ENCODE measurements around the gene TNFRSF21.

Gene TNFRSF21

DNA sequence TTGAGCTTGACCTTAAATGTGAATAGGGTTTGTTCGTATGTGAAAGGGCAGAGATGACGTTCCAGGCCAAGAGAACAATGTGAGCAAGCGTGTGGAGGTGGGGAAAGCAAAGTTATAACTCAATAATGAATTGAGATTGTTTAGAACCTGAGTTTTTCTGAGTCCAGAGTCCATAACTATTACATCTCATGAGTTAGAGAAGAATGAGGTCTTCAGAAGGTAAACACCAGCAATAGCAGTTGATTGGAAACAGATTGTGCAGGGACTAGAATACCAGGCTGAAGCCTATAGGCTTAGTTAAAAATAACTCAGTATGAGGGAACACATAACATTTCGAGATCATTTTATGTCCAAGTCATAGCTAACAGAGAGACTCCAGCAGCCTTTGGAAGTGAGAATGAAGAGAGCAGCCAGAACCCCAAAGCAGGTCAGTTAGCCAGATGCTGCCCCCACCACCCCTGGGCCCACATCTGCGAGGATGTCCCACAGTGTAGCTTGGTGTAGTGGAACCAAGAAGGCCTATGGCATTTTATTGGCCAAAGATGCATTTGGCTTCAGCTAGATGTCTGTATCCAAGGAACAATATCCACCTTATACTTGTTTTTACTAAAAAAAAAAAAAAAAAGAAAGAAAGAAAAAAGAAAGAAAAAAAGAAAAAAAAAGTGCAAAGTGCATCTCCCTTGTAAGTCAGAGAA, 121.7 kb downstream of the TNFRSF21 start:
- Histone ChIP-seq H3K4me3 (ENCODE audit: low read length) (no peak overlapping the region), H3K9me3 (ENCODE audit: control insufficient read depth, low read length) (no peaks in the 10 kb centered on the region), H3K36me3 (ENCODE audit: control insufficient read depth, insufficient read depth, low read length, severe bottlenecking) (no peaks in the 10 kb centered on the region), H3K4me1 (ENCODE audit: control insufficient read depth, insufficient read depth, low read length) (peaks cover 23% of the 10 kb centered on the region), H3K27me3 (replicated peaks; ENCODE audit: control insufficient read depth, insufficient read depth, low read length) (no peaks in the 10 kb centered on the region), H3K9ac (ENCODE audit: low read length) (peak overlapping the region; percentile 17)
- DNase-seq (ENCODE audit: low read depth) = peak; percentile 85

DNA sequence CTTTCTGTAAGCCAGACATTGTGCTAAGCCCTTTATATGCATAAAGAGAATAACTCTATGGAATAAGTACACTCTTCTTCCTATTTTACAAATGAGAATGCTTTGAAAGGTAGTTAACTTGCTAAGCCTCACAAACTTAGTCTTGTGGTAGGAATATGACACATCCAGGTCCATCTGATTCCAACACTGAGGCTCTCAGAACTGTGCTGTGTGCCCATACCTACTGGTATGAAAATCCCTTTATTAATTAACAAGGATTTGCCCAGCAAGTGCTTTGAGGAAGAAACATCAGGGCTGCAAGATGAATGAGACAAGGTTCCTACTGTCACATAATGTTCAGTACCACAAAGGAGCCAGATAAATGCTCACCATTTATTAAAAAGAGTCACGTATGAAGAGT, 122.6 kb downstream of the TNFRSF21 start:
- H3K4me1 ChIP-seq (ENCODE audit: control insufficient read depth, insufficient read depth, low read length) = peaks cover 23% of the 10 kb centered on the region
- no peaks in the 10 kb centered on the region for H3K27me3 ChIP-seq (replicated peaks; ENCODE audit: control insufficient read depth, insufficient read depth, low read length)
- no peak for DNase-seq (ENCODE audit: low read depth)
- H3K36me3 ChIP-seq (ENCODE audit: control insufficient read depth, insufficient read depth, low read length, severe bottlenecking) = no peaks in the 10 kb centered on the region
- no peaks in the 10 kb centered on the region for H3K9me3 ChIP-seq (ENCODE audit: control insufficient read depth, low read length)
- H3K4me3 ChIP-seq (ENCODE audit: low read length) = no peak overlapping the region
- H3K9ac ChIP-seq (ENCODE audit: low read length) = no peak overlapping the region

DNA sequence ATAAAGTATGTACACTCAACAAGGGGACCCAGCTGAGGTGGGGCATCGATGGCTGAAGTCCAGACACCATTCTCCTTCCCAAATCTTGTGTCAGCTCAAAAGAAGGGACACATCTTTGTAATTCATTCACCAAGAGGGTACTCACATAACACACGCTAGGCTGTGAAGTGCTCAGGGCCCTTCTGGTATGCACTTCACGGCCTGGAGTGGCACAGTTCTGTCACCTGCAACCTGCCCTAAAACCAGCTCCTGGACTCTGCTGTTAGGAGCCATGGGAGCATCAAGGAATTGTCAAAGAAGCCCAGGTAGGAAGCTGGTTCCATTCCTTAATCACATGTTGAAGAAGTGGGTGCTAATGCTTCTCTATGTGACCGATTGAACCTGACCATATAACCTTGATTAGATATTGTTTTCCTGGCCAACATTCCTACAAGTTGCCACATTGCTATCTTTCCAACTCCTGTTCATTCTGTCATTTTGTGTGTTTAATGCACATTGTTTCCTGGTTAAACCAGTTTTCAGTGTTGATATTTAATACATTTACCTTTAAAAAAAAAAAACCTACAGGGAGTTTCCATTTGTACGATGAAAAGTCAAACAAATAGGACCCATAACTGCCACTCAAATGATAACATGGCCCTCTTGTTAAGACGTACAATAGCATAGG, 127.3 kb downstream of the TNFRSF21 start:
- peaks cover 8% of the 10 kb centered on the region for H3K4me1 ChIP-seq (ENCODE audit: control insufficient read depth, insufficient read depth, low read length)
- no peak overlapping the region for H3K9ac ChIP-seq (ENCODE audit: low read length)
- H3K27me3 ChIP-seq (replicated peaks; ENCODE audit: control insufficient read depth, insufficient read depth, low read length) = no peaks in the 10 kb centered on the region
- no peak for DNase-seq (ENCODE audit: low read depth)
- no peaks in the 10 kb centered on the region for H3K36me3 ChIP-seq (ENCODE audit: control insufficient read depth, insufficient read depth, low read length, severe bottlenecking)
- no peaks in the 10 kb centered on the region for H3K9me3 ChIP-seq (ENCODE audit: control insufficient read depth, low read length)
- no peak overlapping the region for H3K4me3 ChIP-seq (ENCODE audit: low read length)

DNA sequence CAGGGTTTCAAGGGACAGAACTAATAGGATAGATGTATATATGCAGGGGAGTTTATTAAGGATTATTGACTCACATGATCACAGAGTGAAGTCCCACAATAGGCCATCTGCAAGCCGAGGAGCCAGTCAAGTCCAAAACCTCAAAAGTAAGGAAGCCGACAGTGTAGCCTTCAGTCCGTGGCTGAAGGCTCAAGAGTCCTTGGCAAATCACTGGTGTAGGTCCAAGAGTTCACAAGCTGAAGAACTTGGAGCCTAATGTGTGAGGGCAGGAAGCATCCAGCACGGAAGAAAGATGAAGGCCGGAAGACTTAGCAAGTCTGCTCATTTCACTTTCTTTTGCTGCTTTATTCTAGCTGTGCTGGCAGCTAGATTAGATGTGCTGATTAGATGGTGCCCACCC, 128.0 kb downstream of the TNFRSF21 start:
- Histone ChIP-seq H3K4me1 (ENCODE audit: control insufficient read depth, insufficient read depth, low read length) (peaks cover 1% of the 10 kb centered on the region), H3K27me3 (replicated peaks; ENCODE audit: control insufficient read depth, insufficient read depth, low read length) (no peaks in the 10 kb centered on the region), H3K9me3 (ENCODE audit: control insufficient read depth, low read length) (no peaks in the 10 kb centered on the region), H3K9ac (ENCODE audit: low read length) (no peak overlapping the region), H3K36me3 (ENCODE audit: control insufficient read depth, insufficient read depth, low read length, severe bottlenecking) (no peaks in the 10 kb centered on the region), H3K4me3 (ENCODE audit: low read length) (no peak overlapping the region)
- no peak for DNase-seq (ENCODE audit: low read depth)
